GM12872 (cell line): ENCODE measurements around the gene PGAM2.
A peak's percentile ranks its signal among the peaks of the same experiment; 100 is the strongest.

Experiments
- CTCF ChIP-seq: IDR thresholded peaks from 3 replicates; pipeline ENCODE4 v1.5.1; 2011; ENCODE audit warnings: low read depth, mild to moderate bottlenecking, low read length, moderate library complexity; ENCODE audit not compliant: insufficient read depth

Gene PGAM2

GRCh38 chr7:44072364-44073231 is 7.2 kb upstream of the PGAM2 start:
- TF ChIP-seq CTCF, result peak; percentile 74

- no peak for TF ChIP-seq CTCF
Measured at GRCh38 chr7:44071726-44072363, 6.5 kb upstream of the PGAM2 start.

GRCh38 chr7:44068054-44068453 is 2.7 kb upstream of the PGAM2 start:
- no peak for TF ChIP-seq CTCF

- no peak for TF ChIP-seq CTCF
Measured at GRCh38 chr7:44067064-44067951, 1.9 kb upstream of the PGAM2 start.

- TF ChIP-seq CTCF, result no peak
Measured at GRCh38 chr7:44066494-44067063, 1.2 kb upstream of the PGAM2 start.

GRCh38 chr7:44066111-44066460 is 719 bp upstream of the PGAM2 start:
- no peak for TF ChIP-seq CTCF
